Lower lobe of right lung (tissue), 2 donors: ENCODE results near the gene CMPK1. TPM values are rescaled to one million over a fixed set of nuclear protein-coding genes. Genes with fewer than 3 reads are reported as not detected.

Experiments
- ATAC-seq, 2 donors: fragments of 200-7000 bp; cut with Tn5 transposase; one replicate each; pipeline ENCODE4 v1.9.1; 2020 to 2022; ENCODE audit warnings: mild to moderate bottlenecking in 2 of 2, moderate library complexity in 2 of 2
- DNase-seq: peaks from one replicate; pipeline ENCODE4 v3.0.0-alpha.2; 2020
- H3K27ac ChIP-seq: fragments of 200-600 bp; one replicate; pipeline ENCODE4 v1.8.0; 2022
- H3K27me3 ChIP-seq: fragments of 200-600 bp; one replicate; pipeline ENCODE4 v1.8.0; 2022; ENCODE audit warnings: low read depth
- H3K36me3 ChIP-seq: fragments of 200-600 bp; one replicate; pipeline ENCODE4 v1.8.0; 2022; ENCODE audit warnings: mild to moderate bottlenecking
- H3K4me1 ChIP-seq: fragments of 200-600 bp; one replicate; pipeline ENCODE4 v1.8.0; 2022
- H3K4me3 ChIP-seq: fragments of 200-600 bp; one replicate; pipeline ENCODE4 v1.8.0; 2022; ENCODE audit warnings: mild to moderate bottlenecking
- H3K9me3 ChIP-seq: fragments of 200-600 bp; one replicate; pipeline ENCODE4 v1.8.0; 2022
- intact Hi-C: fragments of 100-400 bp; cut with DNase I; formaldehyde crosslinking; loops from one replicate; pipeline ENCODE4 v1.11.0; 2022
- total RNA-seq: library from RNA; stranded (reverse); fragmentation: NEBNext Ultra II Directional; extraction: Animal tissue kit (Norgen Biotek cat#: 25700); gene quantifications from one replicate; pipeline ENCODE4 v1.2.1, GENCODE V29; 2021
- TF ChIP-seq, protein P1 (sequence below): fragments of 200-600 bp; IDR thresholded peaks from one replicate; pipeline ENCODE4 v1.8.0; 2022; ENCODE audit warnings: antibody characterized with exemption, mild to moderate bottlenecking
- donor health status: DM: no; HTN: yes; CAD: no; lungs with severe emphysema.

The CMPK1 gene
- total RNA-seq, 1 donor from 2014 or later = 116 TPM

GRCh38 chr1:47401761-47402160 lies 68.2 kb downstream of the CMPK1 start:
- Histone ChIP-seq H3K4me1 (no peaks in the 10 kb centered on the region), H3K27ac (no peak overlapping the region), H3K36me3 (no peaks in the 10 kb centered on the region), H3K4me3 (no peak overlapping the region), H3K27me3 (peaks cover 4% of the 10 kb centered on the region), H3K9me3 (no peaks in the 10 kb centered on the region)
- ATAC-seq (no peak), DNase-seq (no peak)
- intact Hi-C loops = no loop called here
- TF ChIP-seq, protein P1, sequence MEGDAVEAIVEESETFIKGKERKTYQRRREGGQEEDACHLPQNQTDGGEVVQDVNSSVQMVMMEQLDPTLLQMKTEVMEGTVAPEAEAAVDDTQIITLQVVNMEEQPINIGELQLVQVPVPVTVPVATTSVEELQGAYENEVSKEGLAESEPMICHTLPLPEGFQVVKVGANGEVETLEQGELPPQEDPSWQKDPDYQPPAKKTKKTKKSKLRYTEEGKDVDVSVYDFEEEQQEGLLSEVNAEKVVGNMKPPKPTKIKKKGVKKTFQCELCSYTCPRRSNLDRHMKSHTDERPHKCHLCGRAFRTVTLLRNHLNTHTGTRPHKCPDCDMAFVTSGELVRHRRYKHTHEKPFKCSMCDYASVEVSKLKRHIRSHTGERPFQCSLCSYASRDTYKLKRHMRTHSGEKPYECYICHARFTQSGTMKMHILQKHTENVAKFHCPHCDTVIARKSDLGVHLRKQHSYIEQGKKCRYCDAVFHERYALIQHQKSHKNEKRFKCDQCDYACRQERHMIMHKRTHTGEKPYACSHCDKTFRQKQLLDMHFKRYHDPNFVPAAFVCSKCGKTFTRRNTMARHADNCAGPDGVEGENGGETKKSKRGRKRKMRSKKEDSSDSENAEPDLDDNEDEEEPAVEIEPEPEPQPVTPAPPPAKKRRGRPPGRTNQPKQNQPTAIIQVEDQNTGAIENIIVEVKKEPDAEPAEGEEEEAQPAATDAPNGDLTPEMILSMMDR = no peak

DNA sequence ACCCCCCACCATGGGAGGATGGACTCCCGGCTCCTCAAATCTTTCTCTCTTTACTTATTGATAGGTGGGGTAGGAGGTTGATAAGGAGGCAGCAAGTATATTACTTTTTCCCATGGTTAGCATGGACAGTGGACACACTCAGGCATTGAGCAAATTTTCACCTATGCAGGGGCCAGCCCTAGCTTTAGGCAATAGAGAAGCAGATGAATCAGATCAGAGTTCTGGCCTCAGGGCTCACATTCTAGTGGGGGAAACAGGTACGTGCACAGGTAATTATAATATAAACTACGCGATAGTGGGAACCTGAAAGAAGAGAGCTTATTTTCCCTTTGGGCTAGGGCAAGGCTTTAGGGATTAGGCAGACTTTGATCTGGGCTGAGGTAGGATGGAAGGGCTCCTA lies 69.0 kb downstream of the CMPK1 start:
- H3K4me1 ChIP-seq = no peaks in the 10 kb centered on the region
- H3K4me3 ChIP-seq = no peak overlapping the region
- H3K27ac ChIP-seq = no peak overlapping the region
- no peaks in the 10 kb centered on the region for H3K36me3 ChIP-seq
- intact Hi-C loops = no loop called here
- H3K9me3 ChIP-seq = no peaks in the 10 kb centered on the region
- ATAC-seq = no peak
- DNase-seq = no peak
- TF ChIP-seq, protein P1 = no peak
- no peaks in the 10 kb centered on the region for H3K27me3 ChIP-seq

- Histone ChIP-seq H3K4me1 (no peaks in the 10 kb centered on the region), H3K4me3 (no peak overlapping the region), H3K36me3 (no peaks in the 10 kb centered on the region), H3K9me3 (no peaks in the 10 kb centered on the region), H3K27me3 (peaks cover 8% of the 10 kb centered on the region), H3K27ac (no peak overlapping the region)
- intact Hi-C loops = no loop called here
- no peak for DNase-seq
- TF ChIP-seq, protein P1 = no peak
- no peak for ATAC-seq
These were observed 69.8 kb downstream of the CMPK1 start for GRCh38 chr1:47403321-47403910.

- Histone ChIP-seq H3K27me3 (peaks cover 8% of the 10 kb centered on the region), H3K4me3 (no peak overlapping the region), H3K4me1 (no peaks in the 10 kb centered on the region), H3K27ac (no peak overlapping the region), H3K9me3 (no peaks in the 10 kb centered on the region), H3K36me3 (no peaks in the 10 kb centered on the region)
- DNase-seq (no peak), ATAC-seq (peak in 1 of 2 donors; percentile 60)
- intact Hi-C loops = no loop called here
- TF ChIP-seq, protein P1 = no peak
These were observed 72.1 kb downstream of the CMPK1 start for GRCh38 chr1:47405697-47406096.

GRCh38 chr1:47406966-47407365 lies 73.4 kb downstream of the CMPK1 start:
- no peaks in the 10 kb centered on the region for H3K36me3 ChIP-seq
- intact Hi-C loops = no loop called here
- H3K27me3 ChIP-seq = peaks cover 8% of the 10 kb centered on the region
- H3K4me3 ChIP-seq = no peak overlapping the region
- ATAC-seq (no peak), DNase-seq (no peak)
- H3K4me1 ChIP-seq = no peaks in the 10 kb centered on the region
- no peak overlapping the region for H3K27ac ChIP-seq
- no peaks in the 10 kb centered on the region for H3K9me3 ChIP-seq
- TF ChIP-seq, protein P1 = no peak
